ENCODE data around the gene MAP3K2.
A peak's percentile ranks its signal among the peaks of the same experiment; 100 is the strongest.

The MAP3K2 gene

GRCh38 chr2:127389778-127390435 lies 2.1 kb upstream of the MAP3K2 start:
- H4K5ac ChIP-seq (ENCODE audit: low read length) = no peak overlapping the region
- H2BK120ac ChIP-seq (ENCODE audit: low read depth, low read length) = no peak overlapping the region
- no peaks in the 10 kb centered on the region for H3K27me3 ChIP-seq (ENCODE audit: insufficient read depth, low read length, poor library complexity)
- H4K8ac ChIP-seq (ENCODE audit: low read depth, low read length) = no peak overlapping the region
- H2AK5ac ChIP-seq (ENCODE audit: low read length) = no peak overlapping the region
- peaks cover 2% of the 10 kb centered on the region for H3K79me1 ChIP-seq (ENCODE audit: low read length)
- H3K4me3 ChIP-seq (ENCODE audit: low read length) = no peak overlapping the region
- WGBS (ENCODE audit: extremely low coverage, insufficient coverage, low lambda C conversion rate) = no CpG with 5 or more reads among the region's 5 CpGs
- no peak overlapping the region for H3K4ac ChIP-seq (ENCODE audit: low read depth, low read length)
- H3K36me3 ChIP-seq (ENCODE audit: control insufficient read depth, insufficient read depth, low read length) = no peaks in the 10 kb centered on the region
- no peak overlapping the region for H2BK15ac ChIP-seq (replicated peaks; ENCODE audit: low read depth)
- DNase-seq = no peak
- no peak overlapping the region for H3K18ac ChIP-seq (ENCODE audit: low read length)
- peaks cover 5% of the 10 kb centered on the region for H3K4me1 ChIP-seq (ENCODE audit: control insufficient read depth, low read depth, low read length)
- H3K23ac ChIP-seq (ENCODE audit: low read length) = no peak overlapping the region
- no peak overlapping the region for H3K9ac ChIP-seq (ENCODE audit: low read length)
- peaks cover 10% of the 10 kb centered on the region for H3K79me2 ChIP-seq (ENCODE audit: control insufficient read depth, insufficient read depth, low read length)
- no peak overlapping the region for H3K27ac ChIP-seq (ENCODE audit: low read depth, low read length)
- H2BK5ac ChIP-seq (ENCODE audit: low read length) = no peak overlapping the region
- no peak overlapping the region for H3K56ac ChIP-seq (ENCODE audit: low read length)
- no peak overlapping the region for H3K4me2 ChIP-seq (ENCODE audit: low read length)

DNA sequence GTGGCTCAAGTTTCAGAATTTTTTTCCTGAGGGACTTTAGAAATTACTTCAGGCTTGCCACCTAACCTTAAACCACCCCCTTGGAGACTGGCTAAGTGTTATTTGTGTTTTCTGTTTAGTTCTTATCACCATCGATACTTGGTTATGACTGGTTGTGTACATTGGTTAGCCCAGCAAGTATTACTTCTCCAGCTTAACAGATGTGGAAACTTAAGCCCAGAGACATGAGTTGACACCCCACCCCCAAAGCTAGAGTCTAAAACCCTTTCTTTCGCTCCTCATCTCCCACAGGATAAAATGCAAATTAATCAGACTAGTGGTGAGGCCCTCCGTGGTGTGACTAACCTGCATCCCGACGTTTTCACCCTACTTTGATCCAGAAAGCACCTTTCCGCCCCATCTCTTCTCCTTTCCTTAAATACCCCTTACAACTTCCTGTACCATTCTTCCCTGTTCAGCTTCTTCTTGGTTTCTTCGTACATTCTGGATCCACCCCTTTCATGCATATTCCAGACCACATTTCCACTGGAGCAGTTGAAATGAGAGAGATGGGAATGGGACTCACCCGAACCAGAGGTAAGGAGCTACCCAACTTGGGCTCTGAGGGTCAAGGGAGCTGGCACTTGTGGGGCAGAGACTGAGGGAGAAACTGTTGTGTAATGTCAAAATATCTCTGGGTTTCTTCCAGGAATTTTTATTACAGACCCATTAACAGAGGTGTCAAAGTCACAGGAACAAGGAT lies 819 bp upstream of the MAP3K2 start:
- no peak overlapping the region for H2AK5ac ChIP-seq (ENCODE audit: low read length)
- peak overlapping the region; percentile 86 for H3K18ac ChIP-seq (ENCODE audit: low read length)
- no peak overlapping the region for H4K5ac ChIP-seq (ENCODE audit: low read length)
- no peak overlapping the region for H2BK120ac ChIP-seq (ENCODE audit: low read depth, low read length)
- peak overlapping the region; percentile 51 for H3K4me2 ChIP-seq (ENCODE audit: low read length)
- peak overlapping the region; percentile 13 for H3K4me3 ChIP-seq (ENCODE audit: low read length)
- no peak overlapping the region for H4K8ac ChIP-seq (ENCODE audit: low read depth, low read length)
- peaks cover 17% of the 10 kb centered on the region for H3K79me2 ChIP-seq (ENCODE audit: control insufficient read depth, insufficient read depth, low read length)
- no CpG with 5 or more reads among the region's 8 CpGs for WGBS (ENCODE audit: extremely low coverage, insufficient coverage, low lambda C conversion rate)
- no peak overlapping the region for H2BK5ac ChIP-seq (ENCODE audit: low read length)
- H2BK15ac ChIP-seq (replicated peaks; ENCODE audit: low read depth) = no peak overlapping the region
- no peak for DNase-seq
- H3K23ac ChIP-seq (ENCODE audit: low read length) = no peak overlapping the region
- H3K36me3 ChIP-seq (ENCODE audit: control insufficient read depth, insufficient read depth, low read length) = no peaks in the 10 kb centered on the region
- no peak overlapping the region for H3K27ac ChIP-seq (ENCODE audit: low read depth, low read length)
- peaks cover 2% of the 10 kb centered on the region for H3K79me1 ChIP-seq (ENCODE audit: low read length)
- peaks cover 5% of the 10 kb centered on the region for H3K4me1 ChIP-seq (ENCODE audit: control insufficient read depth, low read depth, low read length)
- H3K56ac ChIP-seq (ENCODE audit: low read length) = peak overlapping the region; percentile 92
- H3K4ac ChIP-seq (ENCODE audit: low read depth, low read length) = no peak overlapping the region
- H3K9ac ChIP-seq (ENCODE audit: low read length) = peak overlapping the region; percentile 71
- H3K27me3 ChIP-seq (ENCODE audit: insufficient read depth, low read length, poor library complexity) = no peaks in the 10 kb centered on the region

DNA sequence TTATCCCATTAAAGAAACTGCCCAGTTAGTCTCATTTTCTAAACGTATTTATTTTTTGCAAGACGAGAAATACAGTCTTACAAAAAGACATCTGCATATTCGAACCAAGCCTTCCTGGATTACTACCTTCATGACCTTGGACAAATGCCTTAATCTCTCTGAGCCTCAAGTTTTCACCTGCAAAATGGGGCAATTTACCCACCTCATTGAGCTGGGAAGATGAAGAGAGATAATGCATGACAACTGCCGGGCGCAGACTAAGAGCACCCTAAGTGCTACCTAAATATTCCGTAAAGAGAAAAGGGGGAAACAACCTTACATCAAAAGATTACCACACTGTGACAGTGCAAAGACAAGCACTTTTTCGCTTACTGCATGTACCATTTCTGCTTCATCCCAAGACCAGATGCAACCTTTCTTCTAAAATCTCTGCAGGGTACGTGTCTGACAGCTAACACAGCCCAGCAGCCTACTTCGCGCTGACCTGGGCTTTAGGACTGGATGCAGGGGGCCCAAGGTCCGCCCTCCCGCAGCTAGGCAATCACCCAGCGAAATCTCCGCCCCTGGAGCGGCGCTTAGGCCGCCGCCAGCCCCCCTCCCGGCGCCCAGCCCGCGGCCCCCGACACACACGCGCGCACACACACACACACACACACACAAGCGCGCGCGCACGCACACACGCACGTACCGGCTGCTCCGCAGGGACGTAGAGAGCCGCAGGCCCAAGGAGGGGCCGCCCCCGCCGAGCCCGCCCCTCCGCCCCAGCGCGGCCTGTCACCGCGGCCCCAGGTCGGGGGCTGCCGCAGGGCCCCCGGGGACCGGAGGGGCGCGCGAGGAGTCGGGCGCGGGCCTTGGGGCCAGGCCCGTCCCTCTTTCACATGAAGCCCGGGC lies 766 bp downstream of the MAP3K2 start:
- peaks cover 6% of the 10 kb centered on the region for H3K79me1 ChIP-seq (ENCODE audit: low read length)
- peak overlapping the region; percentile 88 for H4K8ac ChIP-seq (ENCODE audit: low read depth, low read length)
- H3K56ac ChIP-seq (ENCODE audit: low read length) = peak overlapping the region; percentile 85
- H3K9ac ChIP-seq (ENCODE audit: low read length) = peak overlapping the region; percentile 70
- H2AK5ac ChIP-seq (ENCODE audit: low read length) = no peak overlapping the region
- no peak overlapping the region for H2BK15ac ChIP-seq (replicated peaks; ENCODE audit: low read depth)
- peaks cover 5% of the 10 kb centered on the region for H3K4me1 ChIP-seq (ENCODE audit: control insufficient read depth, low read depth, low read length)
- H3K36me3 ChIP-seq (ENCODE audit: control insufficient read depth, insufficient read depth, low read length) = no peaks in the 10 kb centered on the region
- peak; percentile 91 for DNase-seq
- H3K4me3 ChIP-seq (ENCODE audit: low read length) = peak overlapping the region; percentile 74
- no peak overlapping the region for H3K23ac ChIP-seq (ENCODE audit: low read length)
- no peak overlapping the region for H2BK5ac ChIP-seq (ENCODE audit: low read length)
- H2BK120ac ChIP-seq (ENCODE audit: low read depth, low read length) = no peak overlapping the region
- H3K4me2 ChIP-seq (ENCODE audit: low read length) = peak overlapping the region; percentile 15
- peak overlapping the region; percentile 100 for H3K4ac ChIP-seq (ENCODE audit: low read depth, low read length)
- peak overlapping the region; percentile 100 for H3K18ac ChIP-seq (ENCODE audit: low read length)
- peak overlapping the region; percentile 84 for H3K27ac ChIP-seq (ENCODE audit: low read depth, low read length)
- H3K79me2 ChIP-seq (ENCODE audit: control insufficient read depth, insufficient read depth, low read length) = peaks cover 25% of the 10 kb centered on the region
- no peaks in the 10 kb centered on the region for H3K27me3 ChIP-seq (ENCODE audit: insufficient read depth, low read length, poor library complexity)
- H4K5ac ChIP-seq (ENCODE audit: low read length) = no peak overlapping the region
- no CpG with 5 or more reads among the region's 58 CpGs for WGBS (ENCODE audit: extremely low coverage, insufficient coverage, low lambda C conversion rate)

DNA sequence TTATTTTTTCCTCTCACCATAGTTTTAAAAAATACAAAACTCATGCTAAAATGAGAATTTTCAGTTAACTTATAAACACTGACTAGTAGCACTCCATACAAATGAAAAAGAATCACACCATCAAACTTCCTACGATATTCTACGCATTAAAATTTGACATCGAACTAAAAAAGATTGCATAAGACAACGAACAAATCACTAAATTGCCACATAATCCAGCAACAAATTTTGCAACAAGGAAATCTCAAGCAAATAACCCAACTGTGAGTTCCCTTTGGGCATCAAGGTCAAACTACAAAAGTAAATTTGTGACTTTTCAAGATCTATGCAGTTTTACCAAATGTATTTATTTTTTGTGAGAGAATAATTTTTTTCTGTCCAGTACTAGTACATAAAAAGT lies 1.5 kb downstream of the MAP3K2 start:
- no peak overlapping the region for H3K27ac ChIP-seq (ENCODE audit: low read depth, low read length)

DNA sequence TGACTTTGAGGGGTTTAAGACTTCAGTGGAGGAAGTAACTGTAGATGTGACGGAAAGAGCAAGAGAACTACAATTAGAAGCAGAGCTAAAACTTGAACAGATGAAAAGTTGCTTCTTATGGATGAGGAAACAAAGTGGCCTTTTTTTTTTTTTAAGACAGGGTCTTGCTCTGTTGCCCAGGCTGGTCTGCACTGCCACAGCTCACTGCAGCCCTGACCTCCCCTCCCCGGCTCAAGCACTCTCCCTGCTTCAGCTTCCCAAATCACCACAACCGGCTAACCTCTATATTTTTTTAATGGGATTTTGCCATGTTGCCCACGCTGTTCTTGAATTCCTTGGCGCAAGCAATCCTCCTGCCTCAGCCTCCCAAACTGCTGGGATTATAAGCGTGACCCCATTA lies 3.2 kb downstream of the MAP3K2 start:
- H3K79me2 ChIP-seq (ENCODE audit: control insufficient read depth, insufficient read depth, low read length) = peaks cover 33% of the 10 kb centered on the region
- H3K79me1 ChIP-seq (ENCODE audit: low read length) = peaks cover 10% of the 10 kb centered on the region
- H3K27ac ChIP-seq (ENCODE audit: low read depth, low read length) = no peak overlapping the region
- no peak overlapping the region for H4K5ac ChIP-seq (ENCODE audit: low read length)
- H3K4me3 ChIP-seq (ENCODE audit: low read length) = no peak overlapping the region
- H4K8ac ChIP-seq (ENCODE audit: low read depth, low read length) = no peak overlapping the region
- H2BK15ac ChIP-seq (replicated peaks; ENCODE audit: low read depth) = no peak overlapping the region
- H3K9ac ChIP-seq (ENCODE audit: low read length) = no peak overlapping the region
- H3K36me3 ChIP-seq (ENCODE audit: control insufficient read depth, insufficient read depth, low read length) = no peaks in the 10 kb centered on the region
- no peak overlapping the region for H3K4ac ChIP-seq (ENCODE audit: low read depth, low read length)
- no peak overlapping the region for H2BK120ac ChIP-seq (ENCODE audit: low read depth, low read length)
- no CpG with 5 or more reads among the region's 6 CpGs for WGBS (ENCODE audit: extremely low coverage, insufficient coverage, low lambda C conversion rate)
- no peak overlapping the region for H3K18ac ChIP-seq (ENCODE audit: low read length)
- no peak overlapping the region for H3K23ac ChIP-seq (ENCODE audit: low read length)
- H3K56ac ChIP-seq (ENCODE audit: low read length) = no peak overlapping the region
- no peak overlapping the region for H2BK5ac ChIP-seq (ENCODE audit: low read length)
- H3K4me1 ChIP-seq (ENCODE audit: control insufficient read depth, low read depth, low read length) = peaks cover 5% of the 10 kb centered on the region
- no peak for DNase-seq
- no peak overlapping the region for H3K4me2 ChIP-seq (ENCODE audit: low read length)
- no peak overlapping the region for H2AK5ac ChIP-seq (ENCODE audit: low read length)
- H3K27me3 ChIP-seq (ENCODE audit: insufficient read depth, low read length, poor library complexity) = no peaks in the 10 kb centered on the region

More for the DNA sequence above, 1.5 kb downstream of the MAP3K2 start:
- no peak overlapping the region for H4K8ac ChIP-seq (ENCODE audit: low read depth, low read length)
- H3K79me1 ChIP-seq (ENCODE audit: low read length) = peaks cover 6% of the 10 kb centered on the region
- H3K4me3 ChIP-seq (ENCODE audit: low read length) = no peak overlapping the region
- 100% methylated on average over 4 of the region's 4 CpGs for whole genome bisulfite sequencing (ENCODE audit: extremely low coverage, insufficient coverage, low lambda C conversion rate)
- no peak overlapping the region for H3K56ac ChIP-seq (ENCODE audit: low read length)
- no peak for DNase-seq
- H3K27me3 ChIP-seq (ENCODE audit: insufficient read depth, low read length, poor library complexity) = no peaks in the 10 kb centered on the region
- H3K36me3 ChIP-seq (ENCODE audit: control insufficient read depth, insufficient read depth, low read length) = no peaks in the 10 kb centered on the region
- no peak overlapping the region for H2AK5ac ChIP-seq (ENCODE audit: low read length)
- H3K4ac ChIP-seq (ENCODE audit: low read depth, low read length) = no peak overlapping the region
- H4K5ac ChIP-seq (ENCODE audit: low read length) = no peak overlapping the region
- no peak overlapping the region for H2BK5ac ChIP-seq (ENCODE audit: low read length)
- no peak overlapping the region for H3K9ac ChIP-seq (ENCODE audit: low read length)
- H3K4me1 ChIP-seq (ENCODE audit: control insufficient read depth, low read depth, low read length) = peaks cover 5% of the 10 kb centered on the region
- no peak overlapping the region for H3K18ac ChIP-seq (ENCODE audit: low read length)
- no peak overlapping the region for H3K4me2 ChIP-seq (ENCODE audit: low read length)
- no peak overlapping the region for H2BK15ac ChIP-seq (replicated peaks; ENCODE audit: low read depth)
- no peak overlapping the region for H2BK120ac ChIP-seq (ENCODE audit: low read depth, low read length)
- H3K23ac ChIP-seq (ENCODE audit: low read length) = no peak overlapping the region
- H3K79me2 ChIP-seq (ENCODE audit: control insufficient read depth, insufficient read depth, low read length) = peaks cover 27% of the 10 kb centered on the region

All from mesendoderm (in vitro differentiated cells).